ENCODE measurements around the gene PIP4K2A. TPM values are rescaled to one million over a fixed set of nuclear protein-coding genes. Genes with fewer than 3 reads are reported as not detected.

The PIP4K2A gene
- total RNA-seq, 1 experiment from 2014 or later, result 20.2 TPM

DNA sequence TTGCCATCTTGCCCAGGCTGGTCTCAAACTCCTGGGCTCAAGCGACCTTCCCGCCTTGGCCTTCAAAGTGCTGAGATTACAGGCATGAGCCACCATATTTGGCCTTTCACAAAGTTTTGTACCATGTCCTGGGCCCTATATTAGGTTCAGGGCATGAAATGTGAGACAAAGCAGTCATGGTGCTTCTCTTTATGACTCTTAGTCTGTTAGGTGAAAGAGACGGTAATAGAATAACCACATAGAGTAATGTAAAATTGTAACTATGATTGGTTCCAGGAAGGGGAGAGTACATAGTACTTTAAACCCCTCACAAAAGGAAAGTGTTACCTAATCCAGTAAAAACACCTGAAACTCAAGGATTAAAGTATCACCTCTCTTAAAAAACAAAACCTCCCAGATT, 224.4 kb downstream of the PIP4K2A start:
- H3K27me3 ChIP-seq (ENCODE audit: low read length), result no peaks in the 10 kb centered on the region
- no peak for DNase-seq
- H2AFZ ChIP-seq (ENCODE audit: low read length), result no peak overlapping the region
- no peaks in the 10 kb centered on the region for H4K20me1 ChIP-seq (ENCODE audit: low read length)
- no peaks in the 10 kb centered on the region for H3K4me1 ChIP-seq (ENCODE audit: insufficient read depth, low read length)
- H3K36me3 ChIP-seq (ENCODE audit: low read depth, low read length), result no peaks in the 10 kb centered on the region
- BruUV-seq (replicated peaks), result no TSS peak
- TF ChIP-seq, protein P1, sequence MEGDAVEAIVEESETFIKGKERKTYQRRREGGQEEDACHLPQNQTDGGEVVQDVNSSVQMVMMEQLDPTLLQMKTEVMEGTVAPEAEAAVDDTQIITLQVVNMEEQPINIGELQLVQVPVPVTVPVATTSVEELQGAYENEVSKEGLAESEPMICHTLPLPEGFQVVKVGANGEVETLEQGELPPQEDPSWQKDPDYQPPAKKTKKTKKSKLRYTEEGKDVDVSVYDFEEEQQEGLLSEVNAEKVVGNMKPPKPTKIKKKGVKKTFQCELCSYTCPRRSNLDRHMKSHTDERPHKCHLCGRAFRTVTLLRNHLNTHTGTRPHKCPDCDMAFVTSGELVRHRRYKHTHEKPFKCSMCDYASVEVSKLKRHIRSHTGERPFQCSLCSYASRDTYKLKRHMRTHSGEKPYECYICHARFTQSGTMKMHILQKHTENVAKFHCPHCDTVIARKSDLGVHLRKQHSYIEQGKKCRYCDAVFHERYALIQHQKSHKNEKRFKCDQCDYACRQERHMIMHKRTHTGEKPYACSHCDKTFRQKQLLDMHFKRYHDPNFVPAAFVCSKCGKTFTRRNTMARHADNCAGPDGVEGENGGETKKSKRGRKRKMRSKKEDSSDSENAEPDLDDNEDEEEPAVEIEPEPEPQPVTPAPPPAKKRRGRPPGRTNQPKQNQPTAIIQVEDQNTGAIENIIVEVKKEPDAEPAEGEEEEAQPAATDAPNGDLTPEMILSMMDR (conservative IDR thresholded peaks at IDR 0.05; ENCODE audit: low read depth, low read length), result no peak
- TF ChIP-seq EZH2 (IDR thresholded peaks at IDR 0.05; ENCODE audit: low read length, unreplicated experiment), result no peak
- ChIA-PET POLR2A (ENCODE audit: unreplicated experiment) (no interaction called here), CTCF (no interaction called here)
- H3K9me3 ChIP-seq (ENCODE audit: low read length), result no peaks in the 10 kb centered on the region
- no peaks in the 10 kb centered on the region for H3F3A ChIP-seq (ENCODE audit: low read length, unreplicated experiment)
- no peak overlapping the region for H3K27ac ChIP-seq (ENCODE audit: low read length)
- H3K9me2 ChIP-seq (replicated peaks; ENCODE audit: low read length), result no peaks in the 10 kb centered on the region
- no peaks in the 10 kb centered on the region for H3K79me2 ChIP-seq (ENCODE audit: low read length)
- intact Hi-C loops (cut with micrococcal nuclease), result no loop called here
- H3K4me2 ChIP-seq (ENCODE audit: low read length), result no peak overlapping the region
- H3K9ac ChIP-seq (ENCODE audit: low read length), result no peak overlapping the region
- H3K4me3 ChIP-seq (ENCODE audit: low read length), result no peak overlapping the region
- no peak for ATAC-seq

DNA sequence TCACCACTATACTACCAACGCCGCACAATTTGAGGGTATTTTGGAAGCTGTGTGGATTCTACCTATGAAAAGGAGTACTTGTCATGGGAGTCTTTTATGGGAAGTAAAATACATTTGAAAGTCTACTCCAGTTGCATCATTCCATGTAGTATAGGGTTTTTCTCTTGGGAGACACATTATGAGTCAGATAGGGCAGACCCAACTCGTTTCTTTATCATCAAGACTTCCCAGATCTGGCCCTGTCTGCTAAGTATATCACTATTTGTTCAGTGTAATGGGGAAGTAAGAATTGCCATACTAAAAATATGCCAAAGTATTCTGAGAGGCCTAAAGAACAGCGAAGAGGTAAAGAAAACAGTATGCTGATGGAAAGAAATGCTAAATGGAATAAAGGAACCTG, 224.9 kb downstream of the PIP4K2A start:
- CTCF ChIA-PET, result no interaction called here
- no peak for ATAC-seq
- no TSS peak for BruUV-seq (replicated peaks)

DNA sequence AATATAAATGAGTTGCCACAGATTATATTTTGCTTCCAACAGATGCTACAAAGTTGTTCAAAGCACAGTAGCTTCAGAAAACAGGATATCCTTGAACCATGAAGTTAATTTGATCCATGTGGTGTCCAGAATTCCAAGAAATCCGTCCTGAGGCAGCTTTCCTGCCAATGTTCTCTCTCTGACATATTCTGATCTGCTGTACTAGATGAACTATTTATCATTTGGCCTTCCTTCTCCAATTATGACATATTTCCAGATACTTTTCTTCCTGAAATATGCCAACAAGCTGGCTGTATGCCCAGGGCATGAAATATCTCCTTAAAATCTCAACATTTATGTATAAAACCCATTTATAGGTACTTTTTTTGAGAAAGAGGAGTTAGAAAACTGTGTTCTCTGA, 227.9 kb downstream of the PIP4K2A start:
- no peaks in the 10 kb centered on the region for H4K20me1 ChIP-seq (ENCODE audit: low read length)
- CTCF ChIA-PET, result no interaction called here
- POLR2A ChIA-PET (ENCODE audit: unreplicated experiment), result no interaction called here

More for the DNA sequence above, 224.9 kb downstream of the PIP4K2A start:
- Histone ChIP-seq H3K79me2 (ENCODE audit: low read length) (no peaks in the 10 kb centered on the region), H3K9me3 (ENCODE audit: low read length) (no peaks in the 10 kb centered on the region), H3K27me3 (ENCODE audit: low read length) (no peaks in the 10 kb centered on the region), H3K9me2 (replicated peaks; ENCODE audit: low read length) (no peaks in the 10 kb centered on the region), H3K9ac (ENCODE audit: low read length) (no peak overlapping the region), H3K36me3 (ENCODE audit: low read depth, low read length) (no peaks in the 10 kb centered on the region), H3F3A (ENCODE audit: low read length, unreplicated experiment) (no peaks in the 10 kb centered on the region), H3K4me1 (ENCODE audit: insufficient read depth, low read length) (no peaks in the 10 kb centered on the region), H2AFZ (ENCODE audit: low read length) (no peak overlapping the region), H3K4me3 (ENCODE audit: low read length) (no peak overlapping the region), H4K20me1 (ENCODE audit: low read length) (no peaks in the 10 kb centered on the region), H3K27ac (ENCODE audit: low read length) (no peak overlapping the region), H3K4me2 (ENCODE audit: low read length) (no peak overlapping the region)
- TF ChIP-seq EZH2phosphoT487 (IDR thresholded peaks at IDR 0.05; ENCODE audit: borderline replicate concordance, low read length), result no peak
- TF ChIP-seq EZH2 (IDR thresholded peaks at IDR 0.05; ENCODE audit: low read length, unreplicated experiment), result no peak
- TF ChIP-seq, protein P1 (conservative IDR thresholded peaks at IDR 0.05; ENCODE audit: low read depth, low read length), result no peak
- intact Hi-C loops (cut with micrococcal nuclease), result no loop called here
- POLR2A ChIA-PET (ENCODE audit: unreplicated experiment), result no interaction called here
- DNase-seq, result no peak

More for the DNA sequence above, 227.9 kb downstream of the PIP4K2A start:
- Histone ChIP-seq H3K27ac (ENCODE audit: low read length) (no peak overlapping the region), H3K36me3 (ENCODE audit: low read depth, low read length) (no peaks in the 10 kb centered on the region), H3K9me3 (ENCODE audit: low read length) (no peaks in the 10 kb centered on the region), H3F3A (ENCODE audit: low read length, unreplicated experiment) (no peaks in the 10 kb centered on the region), H3K27me3 (ENCODE audit: low read length) (no peaks in the 10 kb centered on the region), H3K9me2 (replicated peaks; ENCODE audit: low read length) (no peaks in the 10 kb centered on the region), H3K79me2 (ENCODE audit: low read length) (no peaks in the 10 kb centered on the region), H3K4me2 (ENCODE audit: low read length) (no peak overlapping the region), H3K9ac (ENCODE audit: low read length) (no peak overlapping the region), H2AFZ (ENCODE audit: low read length) (no peak overlapping the region), H3K4me1 (ENCODE audit: insufficient read depth, low read length) (0 out of 2 replicates have a peak, but pooled peaks cover 10% of the 10 kb centered on the region), H3K4me3 (ENCODE audit: low read length) (no peak overlapping the region)
- TF ChIP-seq, protein P1 (conservative IDR thresholded peaks at IDR 0.05; ENCODE audit: low read depth, low read length), result no peak
- TF ChIP-seq EZH2 (IDR thresholded peaks at IDR 0.05; ENCODE audit: low read length, unreplicated experiment), result no peak
- no peak for TF ChIP-seq EZH2phosphoT487 (IDR thresholded peaks at IDR 0.05; ENCODE audit: borderline replicate concordance, low read length)
- no peak for DNase-seq
- ATAC-seq, result no peak
- BruUV-seq (replicated peaks), result no TSS peak
- intact Hi-C loops (cut with micrococcal nuclease), result no loop called here

Other genes starting within 250 kb of the PIP4K2A start
- gene ARMC3, start 213.5 kb upstream of the PIP4K2A start, total RNA-seq (2014; rRNA removed), result 0.18 and 0.40 TPM in 2 replicates

All from PC-3 (cell line).